Transverse colon (tissue), 4 donors: Measurements from ENCODE around the gene P2RX2. TPM values are rescaled to one million over a fixed set of nuclear protein-coding genes. Genes with fewer than 3 reads are reported as not detected.

Experiments
- DNase-seq: peaks from one replicate; pipeline ENCODE4 v3.0.0-alpha.2; 2019
- H3K27ac ChIP-seq, 4 donors: fragments of 200-600 bp; sonication (generic); 2 replicates each; pipeline ENCODE4 v1.5.1; 2016 to 2018; ENCODE audit warnings: inconsistent platforms in 4 of 4
- H3K27me3 ChIP-seq: fragments of 200-600 bp; sonication (generic); 2 replicates; pipeline ENCODE4 v1.5.1; 2017; ENCODE audit warnings: inconsistent platforms
- H3K36me3 ChIP-seq, 4 donors: fragments of 200-600 bp; sonication (generic); 2 replicates each; pipeline ENCODE4 v1.5.1; 2017 to 2019; ENCODE audit warnings: inconsistent platforms in 4 of 4
- H3K4me1 ChIP-seq, 4 donors: fragments of 200-600 bp; sonication (generic); 2 replicates each; pipeline ENCODE4 v1.5.1; 2017 to 2020; ENCODE audit warnings: inconsistent platforms in 4 of 4
- H3K4me3 ChIP-seq, 4 donors: fragments of 200-600 bp; sonication (generic); 1 replicate in 1 of 4; 2 replicates in 3 of 4; pipeline versions ENCODE4 v1.5.1 to v1.6.1; 2017 to 2019; ENCODE audit warnings: inconsistent platforms in 4 of 4
- H3K9me3 ChIP-seq, 2 donors: fragments of 200-600 bp; sonication (generic); 2 replicates each; pipeline ENCODE4 v1.5.1; 2017 to 2019; ENCODE audit warnings: inconsistent platforms in 2 of 2
- EP300 ChIP-seq: sonication (generic); formaldehyde crosslinking; IDR thresholded peaks from one replicate; pipeline ENCODE4 v1.6.1; 2017; ENCODE audit warnings: antibody characterized with exemption, low read depth
- POLR2A ChIP-seq: fragments of 450-650 bp; IDR thresholded peaks from one replicate; pipeline ENCODE4 v1.6.1; 2016; ENCODE audit warnings: antibody characterized with exemption, mild to moderate bottlenecking, moderate library complexity
- POLR2AphosphoS5 ChIP-seq, 3 donors: sonication (generic); formaldehyde crosslinking; IDR thresholded peaks; one replicate each; pipeline ENCODE4 v1.6.1; 2016; ENCODE audit warnings: antibody characterized with exemption in 3 of 3
- WGBS, 2 donors: methylation state at CpG; one replicate each; pipeline ENCODE4 v1.1.5; 2018; ENCODE audit warnings: low coverage in 1 of 2; 5-methylcytosine and 5-hydroxymethylcytosine counted together
- in situ Hi-C, 4 donors: fragments of 200-750 bp; cut with MboI; loops; one replicate each; pipeline versions ENCODE4 v1.15.0 to v1.15.1; 2017; ENCODE audit warnings: low sequenced_read_pairs in 3 of 4, low pct_ligation_motif_present in 1 of 4, low pct_unique_long_range_greater_than_20kb in 1 of 4
- intact Hi-C: fragments of 100-400 bp; cut with DNase I; formaldehyde crosslinking; loops from one replicate; pipeline ENCODE4 v1.15.1; 2023; ENCODE audit warnings: low total_unique reads
- total RNA-seq, 4 donors: library from RNA; depleted of rRNA; stranded (reverse); fragments of >200 nt; gene quantifications; one replicate each; pipeline ENCODE4 v1.1.0, GENCODE V29; 2016
- TF ChIP-seq, protein P1 (sequence below), 5 experiments: fragments of 200-600 bp in 3 of 5; fragments of 450-650 bp in 2 of 5; sonication (generic) in 3 of 5; IDR thresholded peaks; 1 replicate in 2 of 5; 2 replicates in 3 of 5; pipeline ENCODE4 v1.5.1; 2016 to 2017; ENCODE audit warnings: antibody characterized with exemption in 5 of 5, inconsistent platforms in 3 of 5, mild to moderate bottlenecking in 2 of 5, moderate library complexity in 1 of 5

Gene P2RX2
- total RNA-seq, 4 donors from 2014 or later = 0.96 to 2.1 TPM; not detected in 2

DNA sequence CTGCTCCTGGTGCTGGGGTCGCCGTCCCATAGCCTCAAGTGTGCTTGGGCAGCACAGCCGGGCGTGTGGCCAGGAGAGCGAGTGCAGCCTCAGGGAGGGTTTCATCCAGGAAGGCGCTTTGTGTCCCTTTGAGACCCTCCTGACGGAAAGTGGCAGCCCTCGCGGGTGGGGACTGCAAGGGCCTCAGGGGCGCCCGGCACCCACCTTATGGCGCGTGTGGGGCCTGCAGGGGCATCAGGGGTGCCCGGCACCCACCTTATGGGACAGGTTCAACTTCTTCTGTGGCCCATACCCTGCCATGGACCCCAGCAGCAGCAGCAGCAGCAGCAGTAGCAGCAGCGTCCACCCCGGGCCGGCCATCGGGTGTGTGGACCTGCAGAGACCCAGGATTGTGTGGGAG is 12.7 kb upstream of the P2RX2 start:
- Histone ChIP-seq H3K27ac (no peak overlapping the region), H3K4me1 (peaks cover 0 to 30% (median 19%) of the 10 kb centered on the region in 4 donors), H3K27me3 (peaks cover 81% of the 10 kb centered on the region), H3K9me3 (no peaks in the 10 kb centered on the region), H3K36me3 (no peaks in the 10 kb centered on the region), H3K4me3 (no peak overlapping the region)
- WGBS, 2 donors = 77 to 100% methylated on average over 1 to 18 of the region's 18 CpGs
- in situ Hi-C loops = loop anchor here in 3 of 4 donors (25.0 kb wide), 1 partner anchor 194 kb away; no protein-coding TSS in a partner anchor
- intact Hi-C loops = no loop called here
- TF ChIP-seq EP300 = no peak
- TF ChIP-seq, protein P1, sequence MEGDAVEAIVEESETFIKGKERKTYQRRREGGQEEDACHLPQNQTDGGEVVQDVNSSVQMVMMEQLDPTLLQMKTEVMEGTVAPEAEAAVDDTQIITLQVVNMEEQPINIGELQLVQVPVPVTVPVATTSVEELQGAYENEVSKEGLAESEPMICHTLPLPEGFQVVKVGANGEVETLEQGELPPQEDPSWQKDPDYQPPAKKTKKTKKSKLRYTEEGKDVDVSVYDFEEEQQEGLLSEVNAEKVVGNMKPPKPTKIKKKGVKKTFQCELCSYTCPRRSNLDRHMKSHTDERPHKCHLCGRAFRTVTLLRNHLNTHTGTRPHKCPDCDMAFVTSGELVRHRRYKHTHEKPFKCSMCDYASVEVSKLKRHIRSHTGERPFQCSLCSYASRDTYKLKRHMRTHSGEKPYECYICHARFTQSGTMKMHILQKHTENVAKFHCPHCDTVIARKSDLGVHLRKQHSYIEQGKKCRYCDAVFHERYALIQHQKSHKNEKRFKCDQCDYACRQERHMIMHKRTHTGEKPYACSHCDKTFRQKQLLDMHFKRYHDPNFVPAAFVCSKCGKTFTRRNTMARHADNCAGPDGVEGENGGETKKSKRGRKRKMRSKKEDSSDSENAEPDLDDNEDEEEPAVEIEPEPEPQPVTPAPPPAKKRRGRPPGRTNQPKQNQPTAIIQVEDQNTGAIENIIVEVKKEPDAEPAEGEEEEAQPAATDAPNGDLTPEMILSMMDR (IDR thresholded peaks at IDR 0.05) = no peak
- TF ChIP-seq POLR2A = no peak
- TF ChIP-seq POLR2AphosphoS5 (IDR thresholded peaks at IDR 0.05) = no peak
- no peak for DNase-seq

DNA sequence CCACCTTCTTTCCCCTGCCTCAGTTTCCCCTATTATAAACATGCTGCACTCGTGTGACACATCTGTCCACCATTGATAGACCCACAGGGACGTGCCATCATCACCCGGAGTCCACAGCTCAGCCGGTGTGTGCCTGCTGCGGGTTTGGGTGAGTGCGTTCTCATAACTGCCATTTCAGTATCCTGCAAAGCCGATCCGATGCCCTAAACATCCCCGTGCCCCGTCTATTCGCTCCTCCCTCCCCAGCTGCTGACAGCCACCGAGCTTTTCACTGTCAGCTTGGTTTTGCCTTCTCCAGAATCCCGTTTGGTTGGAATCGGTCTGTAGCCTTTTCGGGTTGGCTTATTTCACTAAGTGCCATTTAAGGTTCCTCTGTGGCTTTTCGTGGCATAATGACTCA is 12.1 kb upstream of the P2RX2 start:
- Histone ChIP-seq H3K27me3 (peaks cover 81% of the 10 kb centered on the region), H3K4me1 (peaks cover 0 to 28% (median 19%) of the 10 kb centered on the region in 4 donors), H3K36me3 (no peaks in the 10 kb centered on the region), H3K27ac (no peak overlapping the region), H3K4me3 (no peak overlapping the region), H3K9me3 (no peaks in the 10 kb centered on the region)
- DNase-seq = no peak
- TF ChIP-seq POLR2AphosphoS5 (IDR thresholded peaks at IDR 0.05) (no peak), POLR2A (no peak), EP300 (no peak)
- TF ChIP-seq, protein P1 (IDR thresholded peaks at IDR 0.05) = no peak
- intact Hi-C loops = no loop called here
- in situ Hi-C loops = loop anchor here in 3 of 4 donors (25.0 kb wide), 1 partner anchor 194 kb away; no protein-coding TSS in a partner anchor
- 72 to 80% methylated on average over 9 to 16 of the region's 16 CpGs for WGBS, 2 donors

DNA sequence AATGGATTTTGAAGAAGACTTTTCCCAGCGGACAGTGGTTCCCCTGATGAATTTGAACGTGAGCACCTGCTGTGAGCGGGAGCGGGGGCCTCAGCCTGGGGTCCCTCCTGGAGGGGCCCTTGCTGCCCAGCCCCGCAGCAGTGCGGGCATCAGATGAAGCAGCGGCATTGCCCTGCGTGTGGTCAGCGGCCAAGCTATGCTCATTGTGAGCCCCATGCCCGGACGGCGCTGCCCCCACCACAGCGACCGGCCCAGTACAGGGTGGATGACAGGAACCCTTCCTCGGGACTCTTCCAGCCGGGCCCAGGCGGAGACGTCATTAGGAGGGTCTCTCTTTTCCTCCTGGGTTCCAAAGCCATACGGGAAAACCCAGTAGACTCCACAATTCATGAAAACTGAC is 11.6 kb upstream of the P2RX2 start:
- H3K36me3 ChIP-seq = no peaks in the 10 kb centered on the region
- H3K9me3 ChIP-seq = no peaks in the 10 kb centered on the region
- peaks cover 83% of the 10 kb centered on the region for H3K27me3 ChIP-seq
- intact Hi-C loops = no loop called here
- in situ Hi-C loops = loop anchor here in 3 of 4 donors (25.0 kb wide), 1 partner anchor 195 kb away; no protein-coding TSS in a partner anchor
- no peak for DNase-seq
- no peak overlapping the region for H3K4me3 ChIP-seq
- 90% methylated on average over 18 of the region's 19 CpGs; no CpG with 5 or more reads in 1 of the 2 donors for WGBS, 2 donors
- H3K27ac ChIP-seq = no peak overlapping the region
- peaks cover 0 to 28% (median 19%) of the 10 kb centered on the region in 4 donors for H3K4me1 ChIP-seq
- no peak for TF ChIP-seq EP300
- TF ChIP-seq POLR2AphosphoS5 (IDR thresholded peaks at IDR 0.05) = no peak
- no peak for TF ChIP-seq POLR2A
- TF ChIP-seq, protein P1 (IDR thresholded peaks at IDR 0.05) = no peak

- H3K27me3 ChIP-seq = peaks cover 79% of the 10 kb centered on the region
- H3K4me3 ChIP-seq = no peak overlapping the region
- TF ChIP-seq EP300 (no peak), POLR2AphosphoS5 (IDR thresholded peaks at IDR 0.05) (no peak), POLR2A (no peak)
- TF ChIP-seq, protein P1 (IDR thresholded peaks at IDR 0.05) = no peak
- 50% methylated on average over 25 of the region's 25 CpGs; no CpG with 5 or more reads in 1 of the 2 donors for WGBS, 2 donors
- H3K4me1 ChIP-seq = peaks cover 0 to 14% (median 6%) of the 10 kb centered on the region in 4 donors
- intact Hi-C loops (no loop called here), in situ Hi-C loops (loop anchor here in 3 of 4 donors (25.0 kb wide), 1 partner anchor 196 kb away; no protein-coding TSS in a partner anchor)
- no peak overlapping the region for H3K27ac ChIP-seq
- H3K36me3 ChIP-seq = no peaks in the 10 kb centered on the region
- H3K9me3 ChIP-seq = no peaks in the 10 kb centered on the region
- no peak for DNase-seq
Measured at GRCh38 chr12:132608231-132609171, 10.1 kb upstream of the P2RX2 start.
